OCI-LY7 (cell line): ENCODE data around the gene ZNF407. TPM values are rescaled to one million over a fixed set of nuclear protein-coding genes. Genes with fewer than 3 reads are reported as not detected.

ENCODE experiments used
- BruUV-seq: library from RNA; stranded (reverse); fragments of 400-500 nt; replicated peaks from 2 replicates; lab custom pipeline; 2021; lab: Mats Ljungman, UMichigan
- CTCF ChIA-PET: fragments of 300-600 bp; sonication (Branson Sonifier 250); formaldehyde crosslinking; loops from one replicate; lab custom pipeline; 2022; ENCODE audit warnings: antibody characterized with exemption; ENCODE audit not compliant: unreplicated experiment; lab: Charles Lee
- POLR2A ChIA-PET: fragments of 300-600 bp; sonication (Branson Sonifier 250); formaldehyde crosslinking; loops from one replicate; lab custom pipeline; 2022; ENCODE audit warnings: antibody characterized with exemption; lab: Charles Lee
- DNase-seq: peaks from one replicate; pipeline ENCODE4 v3.0.0-alpha.2; 2015; ENCODE audit warnings: low spot score
- H2AFZ ChIP-seq: fragments of 200-600 bp; sonication (generic), shearing (Covaris generic); 2 replicates; pipeline ENCODE4 v1.6.1; 2014; ENCODE audit warnings: mild to moderate bottlenecking, antibody characterized with exemption, low read length, moderate library complexity
- H3K27ac ChIP-seq: fragments of 200-600 bp; sonication (generic); 2 replicates; pipeline ENCODE4 v1.5.1; 2014; ENCODE audit warnings: mixed run types, low read depth, mild to moderate bottlenecking, moderate library complexity, low read length, inconsistent platforms; ENCODE audit not compliant: poor library complexity, severe bottlenecking
- H3K36me3 ChIP-seq: fragments of 200-600 bp; sonication (generic); 2 replicates; pipeline ENCODE4 v1.6.1; 2014; ENCODE audit warnings: mild to moderate bottlenecking, antibody characterized with exemption, low read length, moderate library complexity, mixed read lengths; ENCODE audit not compliant: insufficient read depth
- H3K4me1 ChIP-seq: fragments of 200-600 bp; sonication (generic); 2 replicates; pipeline ENCODE4 v1.5.1; 2014; ENCODE audit warnings: mild to moderate bottlenecking, low read length; ENCODE audit not compliant: insufficient read depth, poor library complexity, severe bottlenecking
- H3K4me2 ChIP-seq: fragments of 200-600 bp; sonication (generic); 2 replicates; pipeline ENCODE4 v1.6.1; 2014; ENCODE audit warnings: mild to moderate bottlenecking, low read length
- H3K4me3 ChIP-seq: fragments of 200-600 bp; sonication (generic); 2 replicates; pipeline ENCODE4 v1.5.1; 2014; ENCODE audit warnings: mild to moderate bottlenecking, low read depth, low read length; ENCODE audit not compliant: poor library complexity, severe bottlenecking
- H3K79me2 ChIP-seq: fragments of 200-600 bp; sonication (generic); 2 replicates; pipeline ENCODE4 v1.6.1; 2016; ENCODE audit warnings: low read depth, mild to moderate bottlenecking, low read length, moderate library complexity, mixed read lengths; ENCODE audit not compliant: insufficient read depth
- H3K9me2 ChIP-seq: fragments of 200-600 bp; sonication (generic); 2 replicates; pipeline ENCODE4 v1.6.1; 2016; ENCODE audit warnings: mild to moderate bottlenecking, low read length, mixed read lengths; ENCODE audit not compliant: insufficient read depth
- H3K9me3 ChIP-seq: fragments of 200-600 bp; sonication (generic); 2 replicates; pipeline ENCODE4 v1.6.1; 2014; ENCODE audit warnings: mild to moderate bottlenecking, mixed run types, low read length, mixed read lengths
- H4K20me1 ChIP-seq: fragments of 200-600 bp; sonication (generic); 2 replicates; pipeline ENCODE4 v1.6.1; 2014; ENCODE audit warnings: mild to moderate bottlenecking, antibody characterized with exemption, low read length, moderate library complexity, mixed read lengths; ENCODE audit not compliant: insufficient read depth
- EZH2phosphoT487 ChIP-seq: fragments of 200-600 bp; sonication (generic); IDR thresholded peaks from 2 replicates; pipeline ENCODE4 v1.6.1; 2018; ENCODE audit warnings: low read depth, borderline replicate concordance, mild to moderate bottlenecking, mixed run types, antibody characterized with exemption, low read length, moderate library complexity, mixed read lengths
- intact Hi-C: fragments of 100-400 bp; cut with micrococcal nuclease; formaldehyde crosslinking; loops from one replicate; pipeline ENCODE4 v1.10.0; 2022; ENCODE audit not compliant: unreplicated experiment
- total RNA-seq, 2 experiments: library from RNA; depleted of rRNA in 1 of 2; stranded (reverse); fragments of >200 nt in 1 of 2; shearing (Covaris generic) in 1 of 2; gene quantifications; 2 replicates each; pipeline ENCODE4 v1.2.3, GENCODE V29; 2014 to 2022
- TF ChIP-seq, protein P1 (sequence below): fragments of 200-600 bp; sonication (generic); conservative IDR thresholded peaks from 2 replicates; pipeline ENCODE4 v1.5.1; 2014; ENCODE audit warnings: mild to moderate bottlenecking, antibody characterized with exemption, low read length, moderate library complexity, mixed read lengths

ZNF407 gene
- total RNA-seq, 2 experiments from 2014 or later: 8.9 to 11.9 TPM

- CTCF ChIA-PET: no interaction called here
These were observed 10.2 kb upstream of the ZNF407 start for GRCh38 chr18:74587441-74587840.

GRCh38 chr18:74589021-74589420 lies 8.6 kb upstream of the ZNF407 start:
- no peak overlapping the region for H2AFZ ChIP-seq
- H3K4me1 ChIP-seq: no peaks in the 10 kb centered on the region
- TF ChIP-seq EZH2phosphoT487: no peak
- TF ChIP-seq, protein P1, sequence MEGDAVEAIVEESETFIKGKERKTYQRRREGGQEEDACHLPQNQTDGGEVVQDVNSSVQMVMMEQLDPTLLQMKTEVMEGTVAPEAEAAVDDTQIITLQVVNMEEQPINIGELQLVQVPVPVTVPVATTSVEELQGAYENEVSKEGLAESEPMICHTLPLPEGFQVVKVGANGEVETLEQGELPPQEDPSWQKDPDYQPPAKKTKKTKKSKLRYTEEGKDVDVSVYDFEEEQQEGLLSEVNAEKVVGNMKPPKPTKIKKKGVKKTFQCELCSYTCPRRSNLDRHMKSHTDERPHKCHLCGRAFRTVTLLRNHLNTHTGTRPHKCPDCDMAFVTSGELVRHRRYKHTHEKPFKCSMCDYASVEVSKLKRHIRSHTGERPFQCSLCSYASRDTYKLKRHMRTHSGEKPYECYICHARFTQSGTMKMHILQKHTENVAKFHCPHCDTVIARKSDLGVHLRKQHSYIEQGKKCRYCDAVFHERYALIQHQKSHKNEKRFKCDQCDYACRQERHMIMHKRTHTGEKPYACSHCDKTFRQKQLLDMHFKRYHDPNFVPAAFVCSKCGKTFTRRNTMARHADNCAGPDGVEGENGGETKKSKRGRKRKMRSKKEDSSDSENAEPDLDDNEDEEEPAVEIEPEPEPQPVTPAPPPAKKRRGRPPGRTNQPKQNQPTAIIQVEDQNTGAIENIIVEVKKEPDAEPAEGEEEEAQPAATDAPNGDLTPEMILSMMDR: no peak
- no peak overlapping the region for H3K4me2 ChIP-seq
- no peaks in the 10 kb centered on the region for H4K20me1 ChIP-seq
- POLR2A ChIA-PET: no interaction called here
- CTCF ChIA-PET: no interaction called here
- no peaks in the 10 kb centered on the region for H3K79me2 ChIP-seq
- no peak for DNase-seq
- no peaks in the 10 kb centered on the region for H3K9me3 ChIP-seq
- H3K4me3 ChIP-seq: no peak overlapping the region
- H3K36me3 ChIP-seq: no peaks in the 10 kb centered on the region; the same call in 1 of the 2 replicates
- BruUV-seq: no TSS peak
- H3K27ac ChIP-seq: no peak overlapping the region
- intact Hi-C loops: no loop called here
- H3K9me2 ChIP-seq: no peaks in the 10 kb centered on the region

More at GRCh38 chr18:74587441-74587840, 10.2 kb upstream of the ZNF407 start:
- no peak overlapping the region for H3K4me3 ChIP-seq
- H3K36me3 ChIP-seq: no peaks in the 10 kb centered on the region
- no peaks in the 10 kb centered on the region for H3K9me3 ChIP-seq
- H4K20me1 ChIP-seq: no peaks in the 10 kb centered on the region
- no peaks in the 10 kb centered on the region for H3K9me2 ChIP-seq
- no peak overlapping the region for H2AFZ ChIP-seq
- TF ChIP-seq, protein P1: no peak
- TF ChIP-seq EZH2phosphoT487: no peak
- BruUV-seq: no TSS peak
- POLR2A ChIA-PET: no interaction called here
- H3K4me2 ChIP-seq: no peak overlapping the region
- H3K79me2 ChIP-seq: no peaks in the 10 kb centered on the region
- intact Hi-C loops: no loop called here
- DNase-seq: no peak
- H3K27ac ChIP-seq: no peak overlapping the region
- no peaks in the 10 kb centered on the region for H3K4me1 ChIP-seq

GRCh38 chr18:74589811-74590210 lies 7.9 kb upstream of the ZNF407 start:
- no peak overlapping the region for H2AFZ ChIP-seq
- no peaks in the 10 kb centered on the region for H3K9me2 ChIP-seq
- no peaks in the 10 kb centered on the region for H3K9me3 ChIP-seq
- H3K4me3 ChIP-seq: no peak overlapping the region
- BruUV-seq: no TSS peak
- H3K79me2 ChIP-seq: no peaks in the 10 kb centered on the region
- no peak overlapping the region for H3K4me2 ChIP-seq
- ChIA-PET POLR2A (interaction anchor here (0.6 kb wide), 1 partner anchor 176 kb away, joined by 3 read pairs; no protein-coding TSS in a partner anchor), CTCF (no interaction called here)
- no peaks in the 10 kb centered on the region for H3K4me1 ChIP-seq
- no peaks in the 10 kb centered on the region for H4K20me1 ChIP-seq
- TF ChIP-seq, protein P1: no peak
- TF ChIP-seq EZH2phosphoT487: no peak
- DNase-seq: no peak
- H3K36me3 ChIP-seq: peaks cover 2% of the 10 kb centered on the region; the same call in 1 of the 2 replicates
- intact Hi-C loops: no loop called here
- no peak overlapping the region for H3K27ac ChIP-seq
